SH-SY5Y (cell line): ENCODE results near the gene PGM2.

Experiments
- GATA2 ChIP-seq: IDR thresholded peaks from 2 replicates; pipeline ENCODE4 v1.6.1; 2011; ENCODE audit warnings: mild to moderate bottlenecking, low read depth, low read length
- GATA3 ChIP-seq: IDR thresholded peaks from 2 replicates; pipeline ENCODE4 v1.6.1; 2011; ENCODE audit warnings: low read depth, mild to moderate bottlenecking, low read length, moderate library complexity

DNA sequence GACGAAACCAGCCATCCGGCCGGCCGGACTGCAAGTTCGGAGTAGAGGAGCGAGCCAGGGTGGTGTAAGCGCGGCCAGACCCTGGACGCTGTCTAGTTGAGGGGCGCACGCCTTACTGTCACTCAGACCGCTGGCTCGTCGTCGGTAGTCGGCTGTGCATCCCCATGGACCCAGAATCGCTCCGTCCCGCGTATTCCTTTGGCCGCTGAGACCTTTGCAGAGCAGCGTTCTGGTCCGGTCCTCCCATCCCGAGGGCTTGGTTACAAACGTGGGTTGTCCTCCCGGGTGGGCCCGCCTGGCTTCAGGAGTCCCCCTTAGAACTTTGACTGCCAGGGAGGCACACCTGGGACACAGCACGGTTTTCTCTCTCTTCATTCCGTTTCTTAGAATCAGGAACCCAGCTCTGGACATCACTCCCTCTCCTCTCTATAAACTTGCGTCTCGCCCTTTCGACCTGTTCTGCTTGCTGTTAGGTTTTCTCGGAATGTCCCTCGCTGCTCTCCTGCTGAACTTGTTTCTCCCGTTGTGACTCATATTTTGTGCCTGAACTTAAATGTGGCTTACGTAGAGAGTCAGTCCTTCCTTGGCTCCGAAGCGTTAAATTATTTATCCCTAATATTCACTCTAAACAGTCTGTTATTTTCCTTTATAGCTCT is 672 bp downstream of the PGM2 start:
- no peak for TF ChIP-seq GATA3
- no peak for TF ChIP-seq GATA2
